Activated gamma-delta T cell treated with Interleukin-2 at 50 U/mL for 16 hours (primary cell): ENCODE data around the gene SCRN1.

Source experiments
- DNase-seq: peaks from one replicate; pipeline ENCODE4 v3.0.0-alpha.2; 2020

Gene SCRN1

DNA sequence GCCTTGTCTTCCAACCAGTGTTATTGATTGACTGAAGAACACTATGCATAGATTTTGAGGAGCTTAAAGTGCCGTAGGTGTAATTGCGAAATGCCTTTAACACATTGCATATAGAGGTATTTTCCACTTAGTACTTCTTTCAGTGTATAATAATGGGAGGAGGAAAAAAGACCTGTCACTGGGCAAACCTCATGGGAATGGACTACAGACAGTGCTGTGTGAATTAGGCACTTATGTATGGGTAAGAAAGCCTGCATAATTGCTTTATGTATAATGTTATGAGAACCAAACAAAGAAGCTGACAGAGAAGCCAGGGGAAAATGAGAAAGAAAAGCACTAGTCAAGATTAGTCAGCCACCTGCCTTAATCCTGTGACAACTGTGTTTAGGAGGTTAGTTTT lies 12.4 kb upstream of the SCRN1 start:
- DNase-seq: no peak

DNA sequence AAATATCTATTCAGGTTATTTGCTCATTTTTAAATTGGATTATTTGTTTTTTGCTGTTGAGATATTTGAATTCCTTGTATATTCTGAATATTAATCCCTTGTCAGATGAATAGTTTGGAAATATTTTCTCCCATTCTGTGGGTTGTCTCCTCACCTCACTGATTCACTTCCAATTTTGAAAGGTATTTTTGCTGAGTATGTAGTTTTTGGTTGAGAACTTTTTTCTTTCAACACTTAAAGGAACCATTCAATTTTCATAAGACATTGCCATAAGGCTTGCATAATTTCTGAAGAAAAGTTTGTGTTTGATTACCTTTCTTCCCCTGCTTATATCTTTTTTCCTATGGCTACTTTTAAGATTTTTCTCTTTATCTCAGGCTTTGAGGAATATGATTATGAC lies 8.9 kb upstream of the SCRN1 start:
- no peak for DNase-seq

DNA sequence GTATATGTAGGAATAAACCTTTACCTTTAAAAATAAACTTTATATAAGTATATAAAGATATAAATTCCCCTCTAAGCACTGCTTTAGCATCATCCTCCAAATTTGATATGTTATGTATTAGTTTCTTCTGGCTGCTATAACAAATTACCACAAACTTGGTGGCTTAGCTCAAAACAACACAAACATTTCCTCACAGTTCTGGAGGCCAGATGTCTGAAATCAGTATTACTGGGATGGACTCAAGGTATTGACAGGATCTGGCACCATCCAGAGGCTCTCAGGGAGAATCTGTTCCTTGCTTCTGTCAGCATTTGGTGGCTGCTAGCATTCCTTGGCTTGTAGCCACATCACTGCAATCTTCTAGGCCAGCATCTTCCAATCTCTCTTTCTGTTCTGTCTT lies 6.7 kb upstream of the SCRN1 start:
- no peak for DNase-seq

DNA sequence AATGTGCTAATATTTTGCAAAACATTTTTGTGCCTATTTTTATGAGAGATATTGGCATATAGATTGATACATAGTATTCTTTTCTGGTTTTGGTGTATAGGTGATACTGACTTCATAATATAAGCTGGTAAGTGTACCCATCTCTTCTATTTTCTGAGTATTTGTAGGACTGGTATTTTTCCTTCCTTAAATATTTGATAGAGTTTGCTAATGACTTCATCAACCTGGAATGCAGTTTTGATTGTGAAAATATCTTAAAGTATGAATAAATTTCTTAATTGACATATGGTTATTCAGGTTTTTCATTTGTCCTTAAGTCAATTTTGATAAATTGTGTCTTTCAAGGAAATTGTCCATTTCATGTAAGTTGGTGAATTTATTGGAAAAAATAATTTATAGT lies 6.1 kb upstream of the SCRN1 start:
- DNase-seq: no peak

DNA sequence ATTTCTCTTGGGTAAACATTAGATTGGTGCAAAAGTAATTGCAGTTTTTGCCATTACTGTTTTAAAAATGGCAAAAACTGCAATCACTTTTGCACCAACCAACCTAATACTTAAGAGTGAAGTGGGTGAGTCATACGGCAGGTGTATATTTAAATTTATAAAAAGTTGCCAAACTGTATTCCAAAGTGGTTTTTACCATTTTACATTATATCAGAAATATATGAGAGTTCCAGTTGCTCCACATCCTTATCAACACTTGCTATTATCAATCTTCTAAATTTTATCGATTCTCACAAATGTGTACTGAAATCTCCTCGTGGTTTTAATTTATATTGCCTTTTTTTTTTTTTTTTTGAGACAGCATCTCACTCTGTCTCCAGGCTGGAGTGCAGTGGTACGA lies 3.5 kb upstream of the SCRN1 start:
- DNase-seq: no peak

GRCh38 chr7:29991937-29992336 lies 2.3 kb upstream of the SCRN1 start:
- DNase-seq: no peak

- no peak for DNase-seq
Observed at GRCh38 chr7:29990931-29991330, 1.3 kb upstream of the SCRN1 start.

DNA sequence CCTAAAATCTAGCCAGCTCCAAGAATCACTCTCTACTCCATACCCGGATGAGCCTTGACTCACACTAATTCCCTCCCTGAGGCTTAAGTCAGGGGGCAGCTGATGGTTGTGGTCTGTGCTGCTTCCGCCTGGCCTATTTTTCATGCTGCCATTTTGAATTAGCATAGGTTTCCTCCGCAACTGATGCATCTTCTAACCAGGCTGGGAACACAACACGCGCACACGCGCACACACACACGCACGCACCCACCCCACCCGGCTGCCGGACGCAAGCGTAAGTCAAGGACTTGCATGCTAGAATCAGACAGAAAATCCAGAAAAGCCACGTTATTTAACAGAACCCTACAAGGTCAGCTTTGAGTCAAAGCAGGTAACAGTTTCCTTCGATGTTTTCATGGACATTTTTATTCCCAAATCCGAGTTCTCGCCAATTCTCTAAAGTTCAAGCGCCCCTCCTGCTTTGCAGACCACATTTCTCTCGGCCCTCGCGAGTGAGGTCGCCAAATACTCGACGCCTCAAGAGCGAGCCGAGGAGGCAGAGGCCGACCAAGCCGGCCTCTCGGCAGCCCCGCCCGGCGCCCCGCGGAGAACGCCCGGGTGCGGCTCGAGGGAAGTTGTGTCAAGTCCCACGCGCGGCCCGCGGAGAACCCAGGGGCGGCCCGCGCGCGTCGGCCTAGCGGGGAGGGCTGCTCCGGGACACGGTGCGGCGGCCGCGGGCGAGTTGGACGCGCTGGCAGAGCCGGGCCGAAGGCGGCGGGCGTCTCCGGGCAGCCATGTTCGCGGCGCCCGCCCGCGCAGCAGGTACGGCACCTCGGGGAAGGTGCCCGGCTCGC lies 961 bp downstream of the SCRN1 start:
- peak; percentile 17 for DNase-seq

GRCh38 chr7:29987811-29988317 lies 1.7 kb downstream of the SCRN1 start:
- no peak for DNase-seq

GRCh38 chr7:29987083-29987482 lies 2.5 kb downstream of the SCRN1 start:
- DNase-seq: no peak

DNA sequence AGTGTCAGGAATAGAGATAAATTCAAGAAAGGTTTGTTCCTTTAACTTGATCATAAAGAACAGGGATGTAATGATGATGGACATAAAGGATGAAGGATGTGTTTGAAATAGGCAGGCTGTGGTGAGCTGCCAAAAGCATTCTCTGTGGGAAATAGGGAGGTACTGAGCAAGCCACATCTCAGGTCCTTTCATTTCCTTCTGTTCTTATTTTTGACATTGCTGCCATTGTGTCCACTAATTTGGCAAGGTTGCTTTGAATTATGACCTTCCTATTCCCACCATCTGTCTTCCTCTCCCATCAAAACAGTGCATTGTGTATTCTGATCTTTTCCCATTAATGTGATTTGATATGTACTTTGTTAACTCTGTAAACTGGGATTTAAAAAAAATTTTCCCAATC lies 9.4 kb downstream of the SCRN1 start:
- no peak for DNase-seq

GRCh38 chr7:29977886-29978651 lies 11.5 kb downstream of the SCRN1 start:
- no peak for DNase-seq

- DNase-seq: no peak
Observed at GRCh38 chr7:29976673-29977415, 12.8 kb downstream of the SCRN1 start.

DNA sequence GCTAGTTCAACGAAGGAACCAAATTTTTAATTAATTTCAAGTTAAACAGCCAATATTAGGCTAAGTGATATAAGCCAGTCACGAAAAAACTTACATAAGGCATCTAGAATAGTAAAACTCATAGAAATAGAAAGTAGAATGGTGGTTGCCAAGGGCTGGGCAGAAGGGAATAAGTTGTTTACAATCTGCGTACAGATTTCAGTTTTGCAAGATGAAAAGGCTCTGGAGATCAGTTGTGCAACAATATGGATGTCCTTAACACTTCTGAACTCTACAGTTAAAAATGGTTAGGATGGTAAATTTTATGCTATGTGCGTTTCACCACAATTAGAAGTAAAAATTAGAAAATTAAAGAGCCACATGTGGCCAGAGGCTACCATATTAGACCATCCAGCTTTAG lies 13.3 kb downstream of the SCRN1 start:
- DNase-seq: no peak

- no peak for DNase-seq
Observed at GRCh38 chr7:29975561-29975960, 14.0 kb downstream of the SCRN1 start.

DNA sequence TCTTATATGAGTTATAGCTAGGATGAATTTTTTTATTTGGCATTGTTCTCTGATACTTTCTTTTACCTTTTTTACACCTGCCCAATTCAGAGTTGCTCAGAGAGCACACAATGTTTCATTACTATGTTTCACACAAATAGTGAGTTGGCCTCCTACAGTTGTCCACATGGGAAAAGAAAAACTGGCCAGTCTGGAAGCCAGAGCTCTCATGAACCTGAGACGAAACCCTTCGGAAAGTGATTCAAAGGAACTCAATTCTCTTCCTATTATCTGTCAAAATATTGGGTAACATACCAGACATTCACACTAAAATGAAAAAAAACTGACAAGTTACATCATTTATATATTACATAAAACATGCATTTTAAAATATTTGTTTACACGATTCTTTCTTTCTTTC lies 15.3 kb downstream of the SCRN1 start:
- no peak for DNase-seq

DNA sequence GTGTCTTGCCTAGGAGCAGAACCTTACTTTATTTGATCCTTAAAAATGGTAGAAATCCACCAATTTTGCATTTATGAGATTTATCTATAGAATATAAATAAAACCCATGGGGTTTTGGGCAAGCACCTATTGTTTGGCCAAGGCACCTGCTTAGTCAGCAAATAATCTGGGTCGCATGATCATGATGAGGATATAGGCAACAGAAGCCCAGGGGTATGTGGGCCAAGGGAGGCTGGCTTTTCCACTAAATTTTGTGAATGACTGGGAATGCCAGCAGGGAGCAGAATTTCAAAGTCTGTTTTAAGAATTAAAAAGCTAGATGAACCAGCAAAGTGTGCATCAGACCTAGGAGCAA lies 17.3 kb downstream of the SCRN1 start:
- DNase-seq: no peak

DNA sequence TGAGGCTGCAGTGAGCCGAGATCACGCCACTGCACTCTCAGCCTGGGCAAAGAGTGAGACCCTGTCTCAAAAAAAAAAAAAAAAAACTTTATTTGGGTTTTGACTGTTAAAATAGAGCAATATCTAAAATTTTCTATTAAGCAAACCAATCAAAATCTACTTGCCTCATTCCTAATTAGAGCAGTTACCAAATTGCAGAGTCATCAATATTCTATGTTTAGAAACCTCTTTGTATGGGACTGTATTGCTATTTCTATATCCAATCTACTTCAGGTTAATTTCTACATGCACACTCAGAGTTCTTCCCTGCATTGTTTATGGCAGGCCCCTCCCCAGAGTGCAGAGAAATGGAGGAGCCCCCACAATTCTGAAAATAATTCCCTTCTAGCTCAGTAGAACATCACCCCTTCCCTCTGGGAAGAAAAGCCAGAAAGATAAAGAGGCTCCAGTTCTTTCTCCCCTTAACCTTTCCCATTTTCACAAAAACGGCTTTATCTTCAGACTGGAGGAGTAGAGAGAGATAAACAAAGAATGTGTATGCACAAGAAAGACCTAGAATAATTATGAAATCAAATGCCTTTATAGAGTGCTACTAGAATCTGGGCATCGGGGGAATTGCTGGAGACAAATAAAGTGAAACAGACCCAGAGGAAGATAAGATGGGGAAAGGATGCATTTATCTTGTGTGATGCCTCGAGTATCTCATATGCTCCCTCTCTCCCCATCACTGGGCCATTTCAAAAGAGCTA lies 17.9 kb downstream of the SCRN1 start:
- DNase-seq: no peak

DNA sequence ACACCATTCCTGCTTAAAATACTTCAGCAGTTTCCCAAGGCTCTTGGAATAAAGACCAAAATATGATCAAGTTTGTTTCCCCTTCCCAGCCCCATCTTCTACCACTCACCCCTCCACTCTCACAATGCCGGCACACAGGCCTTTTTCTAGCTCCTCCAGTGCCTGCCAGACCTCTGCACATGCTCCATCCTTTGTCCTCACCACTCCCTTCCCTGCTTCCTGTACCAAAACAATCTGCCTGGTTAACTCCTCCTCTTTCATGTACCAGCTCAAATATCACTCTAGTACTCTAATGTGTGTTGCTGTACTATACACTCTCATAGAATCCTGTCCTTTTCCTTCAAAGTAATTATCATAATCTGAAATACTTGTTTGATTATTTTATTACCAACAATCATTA lies 19.4 kb downstream of the SCRN1 start:
- no peak for DNase-seq

DNA sequence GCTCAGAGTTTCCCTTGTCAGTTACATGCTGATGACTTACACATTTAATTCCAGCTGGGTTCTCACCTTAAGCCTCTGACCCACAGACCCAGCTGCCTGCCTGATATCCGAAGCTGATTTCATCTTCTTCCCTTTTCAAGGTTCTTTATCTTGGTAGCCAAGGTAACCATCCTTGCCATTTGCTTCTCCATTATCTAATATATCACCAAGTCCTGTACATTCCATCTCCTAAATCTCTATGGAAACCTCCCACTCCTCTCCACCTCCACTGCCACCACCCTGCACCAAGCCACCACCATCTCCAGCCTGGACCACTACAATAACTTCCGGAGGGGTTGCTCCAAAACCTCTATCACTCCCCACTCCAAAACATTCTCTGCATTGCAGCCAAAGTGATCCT lies 19.9 kb downstream of the SCRN1 start:
- DNase-seq: no peak

DNA sequence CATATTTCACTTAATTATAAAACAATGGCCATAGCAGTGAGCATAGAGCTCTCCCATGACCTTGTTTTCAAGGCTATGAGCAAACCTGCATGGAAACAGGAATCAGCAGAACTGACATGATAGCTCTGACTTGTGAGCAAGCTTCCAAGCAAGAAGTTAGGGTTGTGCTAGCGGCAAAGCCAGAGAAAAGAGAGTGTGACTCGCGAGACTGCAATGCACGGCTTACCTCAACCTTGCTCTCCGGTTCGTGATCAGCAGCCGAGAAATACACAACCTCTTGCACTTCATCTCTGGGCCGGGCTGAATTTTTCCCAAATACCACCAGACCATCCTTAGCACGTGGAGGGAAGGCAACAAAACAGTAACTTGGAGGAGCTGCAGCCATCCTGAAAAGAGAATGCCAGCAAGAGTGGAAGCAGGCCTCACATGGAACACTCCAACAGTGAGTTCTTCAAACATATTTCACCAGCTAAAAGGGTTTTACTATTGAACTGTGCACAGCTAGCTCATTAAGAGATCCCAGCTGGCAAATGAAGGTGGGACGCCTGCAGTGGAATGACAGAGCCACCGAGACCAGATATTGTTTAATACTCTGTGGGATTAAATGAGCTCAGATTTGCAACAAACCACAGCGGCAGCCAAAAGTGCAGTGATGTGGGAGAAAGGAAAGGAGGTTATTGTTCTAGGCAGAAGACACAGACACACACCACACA lies 20.8 kb downstream of the SCRN1 start:
- no peak for DNase-seq

- DNase-seq: no peak
Observed at GRCh38 chr7:29965030-29965429, 24.6 kb downstream of the SCRN1 start.
